GM23338 (cell line): ENCODE measurements around the gene PAH. TPM values are rescaled to one million over a fixed set of nuclear protein-coding genes. Genes with fewer than 3 reads are reported as not detected.
A peak's percentile ranks its signal among the peaks of the same experiment; 100 is the strongest.

Experiments
- ATAC-seq: fragments of 200-7000 bp; cut with Tn5 transposase; 3 replicates; pipeline ENCODE4 v1.9.1; 2020
- DNase-seq: peaks from one replicate; pipeline ENCODE4 v3.0.0-alpha.2; 2015; ENCODE audit warnings: low spot score
- H2AFZ ChIP-seq: fragments of 200-600 bp; sonication (generic); 2 replicates; pipeline ENCODE4 v1.8.0; 2016; ENCODE audit warnings: antibody characterized with exemption, mild to moderate bottlenecking, moderate library complexity
- H3F3A ChIP-seq: fragments of 200-600 bp; sonication (generic); replicated peaks from 2 replicates; pipeline ENCODE4 v1.8.0; 2017; ENCODE audit warnings: antibody characterized with exemption, mixed run types, low read depth
- H3K27ac ChIP-seq: fragments of 200-600 bp; sonication (generic); 2 replicates; pipeline ENCODE4 v1.6.1; 2016; ENCODE audit warnings: low read depth
- H3K27me3 ChIP-seq: fragments of 200-600 bp; sonication (generic); 2 replicates; pipeline ENCODE4 v1.8.0; 2016; ENCODE audit warnings: mild to moderate bottlenecking, mixed run types, moderate library complexity; ENCODE audit not compliant: insufficient read depth
- H3K36me3 ChIP-seq: fragments of 200-600 bp; sonication (generic); 2 replicates; pipeline ENCODE4 v1.8.0; 2016; ENCODE audit warnings: mild to moderate bottlenecking; ENCODE audit not compliant: insufficient read depth
- H3K4me1 ChIP-seq: fragments of 200-600 bp; sonication (generic); 2 replicates; pipeline ENCODE4 v1.8.0; 2016; ENCODE audit warnings: mild to moderate bottlenecking, moderate library complexity; ENCODE audit not compliant: insufficient read depth
- H3K4me2 ChIP-seq: fragments of 200-600 bp; sonication (generic); 2 replicates; pipeline ENCODE4 v1.7.1; 2017; ENCODE audit warnings: mixed run types
- H3K4me3 ChIP-seq: fragments of 200-600 bp; sonication (generic); 2 replicates; pipeline ENCODE4 v1.6.1; 2016; ENCODE audit warnings: mixed run types
- H3K79me2 ChIP-seq: fragments of 200-600 bp; sonication (generic); replicated peaks from 2 replicates; pipeline ENCODE4 v1.8.0; 2017; ENCODE audit warnings: mild to moderate bottlenecking; ENCODE audit not compliant: insufficient read depth
- H3K9me2 ChIP-seq: fragments of 200-600 bp; sonication (generic); 2 replicates; pipeline ENCODE4 v1.8.0; 2017; ENCODE audit not compliant: insufficient read depth
- H4K20me1 ChIP-seq: fragments of 200-600 bp; sonication (generic); replicated peaks from 2 replicates; pipeline ENCODE4 v1.8.0; 2017; ENCODE audit warnings: mild to moderate bottlenecking; ENCODE audit not compliant: insufficient read depth
- H3K27ac Mint-ChIP-seq: 2 replicates; pipeline ENCODE4 v1.8.0; 2020; ENCODE audit warnings: inconsistent platforms, mild to moderate bottlenecking, moderate library complexity, mixed read lengths
- H3K27me3 Mint-ChIP-seq: 3 replicates; pipeline ENCODE4 v1.8.0; 2022; ENCODE audit warnings: low read depth, mild to moderate bottlenecking, moderate library complexity, mixed read lengths, inconsistent platforms; ENCODE audit not compliant: insufficient read depth, poor library complexity
- H3K36me3 Mint-ChIP-seq: 3 replicates; pipeline ENCODE4 v1.8.0; 2021; ENCODE audit warnings: low read depth, mild to moderate bottlenecking, inconsistent platforms, moderate library complexity, mixed read lengths
- H3K4me1 Mint-ChIP-seq: 3 replicates; pipeline ENCODE4 v1.8.0; 2020; ENCODE audit warnings: mild to moderate bottlenecking, inconsistent platforms, mixed read lengths
- H3K4me3 Mint-ChIP-seq: 3 replicates; pipeline ENCODE4 v1.8.0; 2021; ENCODE audit warnings: moderate library complexity, mild to moderate bottlenecking, inconsistent platforms, mixed read lengths
- H3K9me3 Mint-ChIP-seq: 3 replicates; pipeline ENCODE4 v1.8.0; 2020; ENCODE audit warnings: moderate library complexity, mild to moderate bottlenecking, inconsistent platforms, mixed read lengths
- CREB1 ChIP-seq: fragments of 250-450 bp; sonication (Bioruptor Pico); IDR thresholded peaks from 2 replicates; pipeline ENCODE4 v1.5.0; 2020; ENCODE audit warnings: low read depth, mild to moderate bottlenecking, moderate library complexity
- EZH2phosphoT487 ChIP-seq: fragments of 200-600 bp; sonication (generic); IDR thresholded peaks from one replicate; pipeline ENCODE4 v1.8.1; 2018; ENCODE audit warnings: antibody characterized with exemption; ENCODE audit not compliant: unreplicated experiment
- JUNB ChIP-seq: IDR thresholded peaks from one replicate; pipeline ENCODE4 v1.6.1; 2016; ENCODE audit warnings: antibody characterized with exemption; ENCODE audit not compliant: unreplicated experiment
- polyA plus RNA-seq: library from polyadenylated mRNA; unstranded; fragments of >200 nt; fragmentation: Nextera tagmentation; extraction: Ambion mirVana; gene quantifications from 2 replicates; pipeline ENCODE4 v1.2.1, GENCODE V29; 2016
- total RNA-seq: library from RNA; depleted of rRNA; stranded (reverse); fragments of >200 nt; shearing (Covaris generic); gene quantifications from 2 replicates; pipeline ENCODE4 v1.2.3, GENCODE V29; 2014
- TF ChIP-seq, protein P1 (sequence below): IDR thresholded peaks from 2 replicates; pipeline ENCODE4 v1.6.1; 2016; ENCODE audit warnings: antibody characterized with exemption
- TF ChIP-seq, protein P2 (sequence below): fragments of 250-450 bp; sonication (Bioruptor Pico); IDR thresholded peaks from 2 replicates; pipeline ENCODE4 v1.5.0; 2020; ENCODE audit warnings: mild to moderate bottlenecking, moderate library complexity

Gene PAH
- total and polyA plus RNA-seq, 2 experiments from 2014 or later: 3.7 to 4.8 TPM

DNA sequence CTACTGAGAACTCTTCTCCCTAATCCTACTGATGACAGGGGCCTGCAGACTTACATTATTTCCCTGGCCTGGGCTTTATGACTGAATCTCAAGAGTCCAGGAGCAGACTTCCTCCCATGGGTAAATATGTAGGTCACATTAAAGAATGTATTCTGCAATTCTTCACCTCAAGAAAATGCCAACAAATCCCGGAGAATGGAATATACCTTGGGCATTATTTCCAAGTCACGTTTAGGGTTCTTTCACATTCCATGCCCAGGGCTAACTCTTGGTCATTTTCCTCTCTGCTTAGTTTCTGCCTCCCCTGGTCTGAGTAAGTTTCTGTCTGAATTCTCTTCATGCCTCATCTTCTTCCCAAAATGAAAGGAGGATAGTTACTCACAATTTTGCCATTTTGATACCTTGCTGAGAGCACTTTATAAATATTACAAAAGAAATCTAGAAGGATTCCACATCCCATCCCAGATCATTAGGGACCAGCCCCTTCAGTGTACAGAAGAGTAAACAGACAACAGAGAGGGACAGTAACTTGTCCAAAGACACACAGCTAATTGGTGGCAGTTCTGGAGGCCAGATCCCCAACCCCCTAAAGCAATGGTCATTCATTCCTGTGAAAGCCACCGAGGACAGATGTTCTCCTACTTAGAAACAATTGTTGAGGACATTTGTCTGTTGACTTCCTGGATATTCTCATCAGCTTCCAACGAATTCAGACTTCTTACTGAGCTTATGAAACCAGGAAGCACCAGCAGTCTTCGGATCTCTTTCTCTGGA is 605 bp downstream of the PAH start:
- Histone ChIP-seq H3K4me3 (peak overlapping the region; percentile 45), H2AFZ (peak overlapping the region; percentile 93), H3K27ac (peak overlapping the region; percentile 73; the same call in 1 of the 2 replicates), H3K4me1 (peaks cover 10% of the 10 kb centered on the region), H4K20me1 (no peaks in the 10 kb centered on the region), H3K9me2 (no peaks in the 10 kb centered on the region; the same call in 1 of the 2 replicates), H3K4me2 (peak overlapping the region; percentile 67), H3F3A (no peaks in the 10 kb centered on the region), H3K36me3 (no peaks in the 10 kb centered on the region), H3K79me2 (no peaks in the 10 kb centered on the region), H3K27me3 (no peaks in the 10 kb centered on the region)
- Mint-ChIP-seq H3K9me3 (no peaks in the 10 kb centered on the region), H3K4me1 (peaks cover 27% of the 10 kb centered on the region), H3K36me3 (no peaks in the 10 kb centered on the region), H3K27ac (no peak overlapping the region), H3K27me3 (peaks cover 3% of the 10 kb centered on the region), H3K4me3 (peak overlapping the region; percentile 65)
- TF ChIP-seq JUNB: no peak
- no peak for DNase-seq
- ATAC-seq: no peak

DNA sequence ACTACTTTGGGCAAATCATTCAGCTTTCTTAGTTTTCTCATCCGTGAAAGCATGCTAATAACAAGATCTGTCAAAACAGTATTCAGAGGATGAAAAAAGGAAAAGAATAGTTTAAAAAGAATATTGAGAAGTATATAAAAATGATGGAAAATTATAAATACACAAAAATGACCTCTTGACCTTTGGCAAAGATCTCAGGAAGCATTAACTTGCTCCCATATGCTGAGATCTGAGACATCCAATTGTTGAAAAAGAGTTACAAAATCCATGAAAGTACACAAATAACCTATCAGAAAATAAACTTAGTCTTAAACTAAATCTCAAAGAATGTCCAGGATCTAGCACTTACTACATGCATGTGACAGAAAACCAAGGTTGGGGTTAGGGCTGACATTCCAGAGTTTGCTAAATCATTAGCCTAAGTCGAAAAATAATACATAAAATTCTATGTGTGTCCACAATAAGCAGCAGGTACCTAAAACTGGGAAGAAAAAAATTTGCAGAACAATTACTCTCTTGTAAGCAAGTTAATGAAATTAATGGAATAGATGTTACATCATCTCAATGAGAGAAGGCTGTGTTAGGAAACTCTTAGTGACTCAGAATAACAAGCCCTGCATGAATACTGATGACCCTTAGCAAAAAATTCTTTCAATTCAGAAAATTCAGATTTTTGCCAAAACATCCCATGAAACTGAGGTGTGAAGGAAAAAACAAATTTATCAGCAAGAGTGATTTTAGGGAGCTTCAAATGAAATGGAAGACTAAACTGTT is 3.4 kb downstream of the PAH start:
- no peaks in the 10 kb centered on the region for H3K36me3 Mint-ChIP-seq
- Histone ChIP-seq H3K79me2 (no peaks in the 10 kb centered on the region), H3F3A (no peaks in the 10 kb centered on the region), H3K4me2 (no peak overlapping the region), H3K27me3 (no peaks in the 10 kb centered on the region), H4K20me1 (no peaks in the 10 kb centered on the region), H3K27ac (no peak overlapping the region), H3K9me2 (no peaks in the 10 kb centered on the region; the same call in 1 of the 2 replicates), H2AFZ (no peak overlapping the region), H3K4me3 (no peak overlapping the region), H3K4me1 (peaks cover 10% of the 10 kb centered on the region), H3K36me3 (no peaks in the 10 kb centered on the region)
- H3K27ac Mint-ChIP-seq: no peak overlapping the region; the same call in 1 of the 2 replicates
- no peaks in the 10 kb centered on the region for H3K9me3 Mint-ChIP-seq
- H3K4me1 Mint-ChIP-seq: peaks cover 22% of the 10 kb centered on the region
- ATAC-seq (no peak), DNase-seq (no peak)
- TF ChIP-seq, protein P1, sequence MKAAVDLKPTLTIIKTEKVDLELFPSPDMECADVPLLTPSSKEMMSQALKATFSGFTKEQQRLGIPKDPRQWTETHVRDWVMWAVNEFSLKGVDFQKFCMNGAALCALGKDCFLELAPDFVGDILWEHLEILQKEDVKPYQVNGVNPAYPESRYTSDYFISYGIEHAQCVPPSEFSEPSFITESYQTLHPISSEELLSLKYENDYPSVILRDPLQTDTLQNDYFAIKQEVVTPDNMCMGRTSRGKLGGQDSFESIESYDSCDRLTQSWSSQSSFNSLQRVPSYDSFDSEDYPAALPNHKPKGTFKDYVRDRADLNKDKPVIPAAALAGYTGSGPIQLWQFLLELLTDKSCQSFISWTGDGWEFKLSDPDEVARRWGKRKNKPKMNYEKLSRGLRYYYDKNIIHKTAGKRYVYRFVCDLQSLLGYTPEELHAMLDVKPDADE: no peak
- TF ChIP-seq EZH2phosphoT487: no peak
- no peak overlapping the region for H3K4me3 Mint-ChIP-seq
- H3K27me3 Mint-ChIP-seq: peaks cover 3% of the 10 kb centered on the region

DNA sequence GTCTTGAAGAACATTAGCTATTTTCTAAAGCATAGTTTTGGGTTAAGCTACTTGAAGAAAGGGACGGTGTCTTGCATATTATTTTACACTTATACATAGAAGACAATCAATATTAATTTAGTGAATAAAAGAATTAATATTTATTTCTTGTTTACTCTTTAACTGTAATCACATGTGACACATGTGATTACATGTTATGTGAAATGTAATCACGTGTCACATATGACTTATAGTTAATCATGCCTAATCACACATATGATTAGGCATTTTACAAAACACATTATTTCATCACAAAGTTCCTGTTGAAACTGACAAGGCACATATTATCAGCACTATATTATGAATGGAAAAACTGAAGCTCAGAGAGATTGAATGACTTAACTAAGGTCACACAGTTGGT is 4.8 kb downstream of the PAH start:
- H3K27ac Mint-ChIP-seq: no peak overlapping the region
- H3K4me1 Mint-ChIP-seq: peaks cover 12% of the 10 kb centered on the region
- no peak overlapping the region for H3K4me3 Mint-ChIP-seq
- no peak for TF ChIP-seq CREB1 (CRISPR knock-in tag)
- TF ChIP-seq EZH2phosphoT487: no peak
- TF ChIP-seq, protein P2, sequence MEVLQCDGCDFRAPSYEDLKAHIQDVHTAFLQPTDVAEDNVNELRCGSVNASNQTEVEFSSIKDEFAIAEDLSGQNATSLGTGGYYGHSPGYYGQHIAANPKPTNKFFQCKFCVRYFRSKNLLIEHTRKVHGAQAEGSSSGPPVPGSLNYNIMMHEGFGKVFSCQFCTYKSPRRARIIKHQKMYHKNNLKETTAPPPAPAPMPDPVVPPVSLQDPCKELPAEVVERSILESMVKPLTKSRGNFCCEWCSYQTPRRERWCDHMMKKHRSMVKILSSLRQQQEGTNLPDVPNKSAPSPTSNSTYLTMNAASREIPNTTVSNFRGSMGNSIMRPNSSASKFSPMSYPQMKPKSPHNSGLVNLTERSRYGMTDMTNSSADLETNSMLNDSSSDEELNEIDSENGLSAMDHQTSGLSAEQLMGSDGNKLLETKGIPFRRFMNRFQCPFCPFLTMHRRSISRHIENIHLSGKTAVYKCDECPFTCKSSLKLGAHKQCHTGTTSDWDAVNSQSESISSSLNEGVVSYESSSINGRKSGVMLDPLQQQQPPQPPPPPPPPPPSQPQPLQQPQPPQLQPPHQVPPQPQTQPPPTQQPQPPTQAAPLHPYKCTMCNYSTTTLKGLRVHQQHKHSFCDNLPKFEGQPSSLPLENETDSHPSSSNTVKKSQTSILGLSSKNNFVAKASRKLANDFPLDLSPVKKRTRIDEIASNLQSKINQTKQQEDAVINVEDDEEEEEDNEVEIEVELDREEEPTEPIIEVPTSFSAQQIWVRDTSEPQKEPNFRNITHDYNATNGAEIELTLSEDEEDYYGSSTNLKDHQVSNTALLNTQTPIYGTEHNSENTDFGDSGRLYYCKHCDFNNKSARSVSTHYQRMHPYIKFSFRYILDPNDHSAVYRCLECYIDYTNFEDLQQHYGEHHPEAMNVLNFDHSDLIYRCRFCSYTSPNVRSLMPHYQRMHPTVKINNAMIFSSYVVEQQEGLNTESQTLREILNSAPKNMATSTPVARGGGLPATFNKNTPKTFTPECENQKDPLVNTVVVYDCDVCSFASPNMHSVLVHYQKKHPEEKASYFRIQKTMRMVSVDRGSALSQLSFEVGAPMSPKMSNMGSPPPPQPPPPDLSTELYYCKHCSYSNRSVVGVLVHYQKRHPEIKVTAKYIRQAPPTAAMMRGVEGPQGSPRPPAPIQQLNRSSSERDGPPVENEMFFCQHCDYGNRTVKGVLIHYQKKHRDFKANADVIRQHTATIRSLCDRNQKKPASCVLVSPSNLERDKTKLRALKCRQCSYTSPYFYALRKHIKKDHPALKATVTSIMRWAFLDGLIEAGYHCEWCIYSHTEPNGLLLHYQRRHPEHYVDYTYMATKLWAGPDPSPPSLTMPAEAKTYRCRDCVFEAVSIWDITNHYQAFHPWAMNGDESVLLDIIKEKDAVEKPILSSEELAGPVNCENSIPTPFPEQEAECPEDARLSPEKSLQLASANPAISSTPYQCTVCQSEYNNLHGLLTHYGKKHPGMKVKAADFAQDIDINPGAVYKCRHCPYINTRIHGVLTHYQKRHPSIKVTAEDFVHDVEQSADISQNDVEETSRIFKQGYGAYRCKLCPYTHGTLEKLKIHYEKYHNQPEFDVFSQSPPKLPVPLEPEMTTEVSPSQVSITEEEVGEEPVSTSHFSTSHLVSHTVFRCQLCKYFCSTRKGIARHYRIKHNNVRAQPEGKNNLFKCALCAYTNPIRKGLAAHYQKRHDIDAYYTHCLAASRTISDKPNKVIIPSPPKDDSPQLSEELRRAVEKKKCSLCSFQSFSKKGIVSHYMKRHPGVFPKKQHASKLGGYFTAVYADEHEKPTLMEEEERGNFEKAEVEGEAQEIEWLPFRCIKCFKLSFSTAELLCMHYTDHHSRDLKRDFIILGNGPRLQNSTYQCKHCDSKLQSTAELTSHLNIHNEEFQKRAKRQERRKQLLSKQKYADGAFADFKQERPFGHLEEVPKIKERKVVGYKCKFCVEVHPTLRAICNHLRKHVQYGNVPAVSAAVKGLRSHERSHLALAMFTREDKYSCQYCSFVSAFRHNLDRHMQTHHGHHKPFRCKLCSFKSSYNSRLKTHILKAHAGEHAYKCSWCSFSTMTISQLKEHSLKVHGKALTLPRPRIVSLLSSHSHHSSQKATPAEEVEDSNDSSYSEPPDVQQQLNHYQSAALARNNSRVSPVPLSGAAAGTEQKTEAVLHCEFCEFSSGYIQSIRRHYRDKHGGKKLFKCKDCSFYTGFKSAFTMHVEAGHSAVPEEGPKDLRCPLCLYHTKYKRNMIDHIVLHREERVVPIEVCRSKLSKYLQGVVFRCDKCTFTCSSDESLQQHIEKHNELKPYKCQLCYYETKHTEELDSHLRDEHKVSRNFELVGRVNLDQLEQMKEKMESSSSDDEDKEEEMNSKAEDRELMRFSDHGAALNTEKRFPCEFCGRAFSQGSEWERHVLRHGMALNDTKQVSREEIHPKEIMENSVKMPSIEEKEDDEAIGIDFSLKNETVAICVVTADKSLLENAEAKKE (CRISPR knock-in tag): no peak
- TF ChIP-seq, protein P1: no peak

More for the DNA sequence above, 4.8 kb downstream of the PAH start:
- no peaks in the 10 kb centered on the region for H4K20me1 ChIP-seq
- H3K36me3 ChIP-seq: no peaks in the 10 kb centered on the region
- H3K79me2 ChIP-seq: no peaks in the 10 kb centered on the region
- peaks cover 3% of the 10 kb centered on the region for H3K27me3 Mint-ChIP-seq
- H3K4me2 ChIP-seq: no peak overlapping the region
- no peak overlapping the region for H3K27ac ChIP-seq
- no peaks in the 10 kb centered on the region for H3K27me3 ChIP-seq
- no peaks in the 10 kb centered on the region for H3F3A ChIP-seq
- H3K36me3 Mint-ChIP-seq: no peaks in the 10 kb centered on the region
- H3K4me3 ChIP-seq: no peak overlapping the region
- no peaks in the 10 kb centered on the region for H3K9me3 Mint-ChIP-seq
- no peak for ATAC-seq
- no peak for DNase-seq
- H3K9me2 ChIP-seq: no peaks in the 10 kb centered on the region; the same call in 1 of the 2 replicates
- H3K4me1 ChIP-seq: no peaks in the 10 kb centered on the region
- H2AFZ ChIP-seq: no peak overlapping the region
